ENCODE measurements around the gene AHDC1.

The AHDC1 gene

GRCh38 chr1:27499142-27499541, 104.8 kb downstream of the AHDC1 start:
- in situ Hi-C loops (cut with MboI; ENCODE audit: low sequenced_read_pairs) = no loop called here

GRCh38 chr1:27496604-27497155, 107.3 kb downstream of the AHDC1 start:
- in situ Hi-C loops (cut with MboI; ENCODE audit: low sequenced_read_pairs) = no loop called here

GRCh38 chr1:27492796-27493195, 111.1 kb downstream of the AHDC1 start:
- in situ Hi-C loops (cut with MboI; ENCODE audit: low sequenced_read_pairs) = no loop called here

GRCh38 chr1:27491748-27492700, 111.9 kb downstream of the AHDC1 start:
- in situ Hi-C loops (cut with MboI; ENCODE audit: low sequenced_read_pairs) = no loop called here

GRCh38 chr1:27489973-27490741, 113.8 kb downstream of the AHDC1 start, which contains the start of gene WASF2:
WASF2 (minus strand) TSS chr1:27490167; CDS start chr1:27428890, 61,277 bp downstream.
- in situ Hi-C loops (cut with MboI; ENCODE audit: low sequenced_read_pairs) = no loop called here

GRCh38 chr1:27489501-27489972, 114.4 kb downstream of the AHDC1 start:
- in situ Hi-C loops (cut with MboI; ENCODE audit: low sequenced_read_pairs) = no loop called here

GRCh38 chr1:27487966-27488884, 115.7 kb downstream of the AHDC1 start:
- in situ Hi-C loops (cut with MboI; ENCODE audit: low sequenced_read_pairs) = no loop called here

- in situ Hi-C loops (cut with MboI; ENCODE audit: low sequenced_read_pairs) = no loop called here
These were observed 118.6 kb downstream of the AHDC1 start for GRCh38 chr1:27485363-27485762.
